HG03045 (cell line): ENCODE data around the gene MAGI2.
"Not testable (repeated sequence)": the region's sequence is repeated elsewhere in the genome, so short reads cannot be mapped to it uniquely, and the experiment has no call there.

ENCODE experiments used
- ATAC-seq: cut with Tn5 transposase; IDR thresholded peaks from one replicate; pipeline ENCODE4 v1.9.1; 2021; ENCODE audit warnings: mild to moderate bottlenecking, moderate library complexity; ENCODE audit not compliant: unreplicated experiment

The MAGI2 gene

DNA sequence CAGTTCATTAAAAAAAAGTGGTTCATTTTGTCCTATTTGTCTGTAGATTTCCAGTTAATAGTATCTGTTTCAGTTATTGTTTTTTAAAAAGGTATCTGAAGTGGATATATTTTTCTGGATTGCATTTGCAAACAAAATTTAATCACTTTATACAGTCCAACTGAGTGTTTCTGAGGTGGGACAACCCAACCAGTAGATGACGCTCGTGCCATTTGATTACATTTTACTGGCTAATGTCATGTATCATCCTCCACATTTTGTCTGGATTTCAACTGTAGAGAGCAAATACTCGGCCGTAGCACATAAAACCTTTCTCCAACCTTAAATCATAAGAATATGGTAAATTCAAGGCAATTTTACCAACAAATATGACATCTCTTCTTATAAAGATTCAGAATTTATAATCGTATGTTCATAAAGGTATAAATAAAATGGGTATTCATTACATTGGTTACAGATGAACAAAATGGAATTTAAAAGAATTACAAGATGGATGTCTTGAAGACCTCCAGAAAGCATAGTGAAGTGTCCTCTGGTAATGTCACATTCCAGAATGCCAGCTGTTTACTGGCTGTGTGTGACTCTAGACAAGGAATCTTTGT, 865.9 kb downstream of the MAGI2 start:
- ATAC-seq, result no peak

- no peak for ATAC-seq
Measured at GRCh38 chr7:78585980-78586379, 867.5 kb downstream of the MAGI2 start.

DNA sequence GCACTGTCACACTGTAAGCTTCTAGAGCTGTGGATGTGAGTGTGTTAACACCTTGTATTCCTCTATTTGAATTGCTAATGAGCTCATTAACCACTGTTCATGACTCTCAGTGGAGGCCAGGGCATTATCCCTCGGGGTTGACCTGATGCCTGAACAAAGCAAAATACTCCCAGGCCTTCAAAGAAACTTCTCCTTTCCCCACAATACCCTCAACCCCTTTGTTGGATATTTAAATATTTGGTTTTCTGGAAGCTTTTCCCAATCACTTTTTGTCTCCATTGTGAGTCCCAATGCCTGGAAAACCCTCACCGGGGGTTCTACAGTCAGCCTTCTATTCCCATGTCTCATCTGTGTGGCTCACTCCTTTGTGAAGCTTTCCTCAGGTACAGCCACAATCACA, 874.8 kb downstream of the MAGI2 start:
- ATAC-seq, result no peak

GRCh38 chr7:78577174-78577952, 876.1 kb downstream of the MAGI2 start:
- not testable (repeated sequence) for ATAC-seq

- no peak for ATAC-seq
Measured at GRCh38 chr7:78576236-78576635, 877.2 kb downstream of the MAGI2 start.

DNA sequence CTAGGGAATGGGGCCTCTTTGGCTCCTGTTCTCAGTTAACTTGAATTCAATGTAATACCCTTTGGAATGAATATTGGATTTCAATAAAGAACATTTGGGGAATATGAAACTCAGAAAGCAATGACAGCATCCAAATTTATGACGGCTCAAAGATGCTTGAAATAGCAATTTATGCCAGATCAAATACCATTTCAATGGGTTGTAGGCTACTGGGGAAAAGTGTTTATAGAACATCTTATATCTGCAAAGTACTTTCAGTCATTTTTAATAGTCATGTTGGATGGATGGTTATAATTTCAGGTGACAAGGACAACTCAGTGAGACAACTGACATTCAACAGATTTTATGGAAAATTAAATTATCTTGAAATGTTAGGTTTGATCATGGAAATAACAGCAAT, 882.2 kb downstream of the MAGI2 start:
- no peak for ATAC-seq

- no peak for ATAC-seq
Measured at GRCh38 chr7:78568690-78569089, 884.8 kb downstream of the MAGI2 start.

- no peak for ATAC-seq
Measured at GRCh38 chr7:78567836-78568235, 885.6 kb downstream of the MAGI2 start.

DNA sequence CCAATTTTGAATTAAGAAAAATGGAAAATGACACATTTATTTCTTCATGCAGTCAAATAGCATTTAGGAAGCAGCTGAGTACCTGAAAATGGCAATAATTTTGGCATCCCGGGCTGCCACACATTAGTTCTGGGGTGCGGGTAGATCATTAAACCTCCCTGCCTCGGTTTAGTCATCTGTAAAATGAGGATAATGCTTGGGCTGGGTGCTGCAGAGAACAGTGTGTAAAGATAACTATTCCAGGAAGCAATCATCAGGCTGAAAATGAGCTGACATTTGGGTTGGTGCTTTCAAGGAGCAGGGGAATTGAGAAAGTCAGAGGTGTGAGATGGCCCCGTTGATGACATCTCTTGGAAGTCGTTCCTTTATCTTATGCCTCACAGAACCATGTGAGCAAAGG, 887.7 kb downstream of the MAGI2 start:
- ATAC-seq, result no peak

DNA sequence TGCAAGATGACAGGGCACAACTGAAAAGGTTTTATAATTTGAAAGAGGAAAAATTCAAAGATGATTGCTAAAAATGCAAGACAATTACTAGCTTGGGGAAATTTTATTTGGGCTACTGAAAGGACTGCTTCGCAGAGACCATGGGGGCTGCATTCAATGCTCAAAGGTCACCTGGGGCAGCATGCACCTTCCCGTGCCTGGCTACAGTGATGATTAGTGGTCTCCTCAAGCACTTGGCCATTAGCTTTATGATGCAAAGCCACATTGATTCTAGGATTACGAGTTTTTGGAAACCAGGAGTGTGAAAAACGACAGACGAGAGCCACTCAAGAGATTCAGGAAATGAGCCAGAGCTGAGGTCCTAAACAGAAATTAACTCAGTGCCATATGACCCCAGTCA, 890.3 kb downstream of the MAGI2 start:
- ATAC-seq, result no peak

DNA sequence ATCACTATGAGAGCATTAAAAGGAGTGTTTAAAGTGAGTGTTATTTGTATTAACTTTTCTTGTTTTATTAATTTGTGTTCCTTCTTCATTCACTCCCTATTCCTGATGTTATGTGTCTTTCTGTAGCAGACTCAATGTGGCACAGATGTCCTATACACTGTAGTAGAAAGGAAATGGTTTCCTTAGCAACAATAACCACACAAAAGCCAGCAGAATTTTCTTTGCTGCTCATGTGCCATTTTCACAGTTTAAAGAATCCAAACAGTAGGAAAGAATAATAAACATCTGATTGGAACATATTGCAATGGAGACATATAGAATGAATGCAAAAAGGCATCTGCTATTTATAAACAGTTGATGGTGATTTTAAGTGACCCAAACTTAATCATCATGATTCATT, 891.3 kb downstream of the MAGI2 start:
- ATAC-seq, result no peak

GRCh38 chr7:78558566-78558965, 894.9 kb downstream of the MAGI2 start:
- ATAC-seq, result no peak

GRCh38 chr7:78543976-78544375, 909.5 kb downstream of the MAGI2 start:
- ATAC-seq, result no peak

- no peak for ATAC-seq
Measured at GRCh38 chr7:78542981-78543380, 910.5 kb downstream of the MAGI2 start.

DNA sequence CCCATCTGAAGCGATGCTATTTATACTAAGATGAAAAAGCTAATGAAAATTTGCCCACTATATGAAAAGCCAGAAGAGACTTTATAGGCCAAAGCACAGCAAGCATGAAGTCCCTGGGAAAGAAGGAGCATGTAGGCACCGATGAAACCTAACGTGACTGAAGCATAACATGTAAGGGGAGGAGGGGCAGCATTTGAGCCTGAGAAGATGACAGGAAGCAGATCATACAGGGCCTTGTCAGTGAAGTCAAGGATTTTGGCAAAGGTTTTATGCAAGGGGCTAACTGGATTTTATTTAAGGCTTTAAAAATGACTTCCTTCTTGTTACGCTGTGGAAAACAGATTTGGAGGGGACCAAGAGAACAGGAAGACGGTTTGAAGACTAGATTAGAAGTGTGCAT, 910.9 kb downstream of the MAGI2 start:
- ATAC-seq, result no peak

DNA sequence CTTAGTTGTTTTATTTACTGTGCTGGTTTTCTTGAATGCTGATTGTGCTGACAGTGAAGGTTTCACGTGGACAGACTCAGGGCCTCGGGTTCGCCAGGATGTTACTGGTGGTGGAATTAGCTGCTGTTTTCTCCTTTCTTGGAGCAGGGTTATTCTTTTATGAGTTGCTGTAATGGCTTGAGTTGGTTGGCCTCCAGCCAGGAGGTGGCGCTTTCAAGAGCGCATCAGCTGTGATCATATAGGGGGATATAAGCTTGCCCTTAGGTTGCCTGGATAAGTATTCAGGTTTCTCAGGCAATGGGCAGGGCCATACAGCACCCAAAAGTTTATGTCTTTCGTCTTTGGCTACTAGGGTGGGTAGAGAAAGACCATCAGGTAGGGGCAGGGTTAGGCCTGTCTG, 913.6 kb downstream of the MAGI2 start:
- no peak for ATAC-seq

- no peak for ATAC-seq
Measured at GRCh38 chr7:78535655-78536054, 917.8 kb downstream of the MAGI2 start.

DNA sequence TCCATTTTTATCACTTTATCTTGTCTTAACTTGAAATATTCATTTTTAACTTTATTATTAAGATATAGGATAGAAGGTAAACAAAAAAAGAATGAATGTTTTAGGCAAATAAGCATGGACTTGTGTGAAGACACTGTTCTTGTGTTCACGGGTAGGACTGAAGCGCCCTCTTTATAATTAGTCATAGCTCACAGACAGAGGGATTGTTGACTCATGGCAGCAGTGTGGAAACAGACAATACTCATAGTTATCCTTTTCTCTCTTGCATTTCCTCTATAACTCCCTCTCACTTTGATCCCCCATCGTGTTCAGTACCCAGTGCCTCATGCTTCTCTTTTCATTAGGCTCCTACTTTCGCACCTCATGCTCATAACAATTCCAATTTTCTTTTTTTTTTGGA, 923.1 kb downstream of the MAGI2 start:
- no peak for ATAC-seq

DNA sequence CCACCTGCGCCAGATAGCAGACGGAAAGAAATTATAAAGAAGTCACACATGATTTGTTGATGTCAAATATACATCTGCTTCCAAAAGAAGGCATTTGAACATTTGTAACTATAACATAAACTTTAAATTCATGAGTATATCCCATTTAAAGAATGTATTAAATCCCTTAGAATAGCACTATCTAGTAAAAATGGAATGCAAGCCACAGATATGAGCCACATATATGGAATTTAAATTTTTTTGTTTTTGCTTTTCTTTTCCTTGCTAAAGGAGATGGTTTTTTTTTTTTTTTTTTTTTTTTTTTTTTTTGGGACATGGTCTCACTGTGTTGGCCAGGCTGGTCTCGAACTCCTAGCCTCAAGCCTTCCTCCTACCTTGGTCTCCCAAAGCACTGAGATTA, 924.1 kb downstream of the MAGI2 start:
- ATAC-seq, result no peak

- no peak for ATAC-seq
Measured at GRCh38 chr7:78528964-78529363, 924.5 kb downstream of the MAGI2 start.

DNA sequence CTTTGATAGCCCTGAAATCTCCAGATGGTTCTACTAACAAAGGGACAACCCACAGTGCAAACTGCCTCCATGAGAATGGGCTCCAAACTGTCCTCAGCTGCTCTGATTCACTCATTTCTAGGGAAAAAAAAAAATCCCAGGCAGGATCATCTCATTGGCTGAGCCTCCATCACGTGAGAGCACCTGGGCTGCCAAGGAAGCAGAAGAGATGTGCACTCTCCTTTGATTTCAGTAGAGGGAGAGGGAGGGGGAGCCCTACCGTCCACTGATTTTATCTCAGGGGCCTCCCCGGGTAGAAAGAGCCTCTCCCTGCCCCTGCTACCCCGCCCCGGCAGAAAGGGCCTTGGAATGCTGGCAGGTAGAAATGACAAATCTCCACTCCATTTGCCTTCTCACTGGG, 929.5 kb downstream of the MAGI2 start:
- no peak for ATAC-seq

DNA sequence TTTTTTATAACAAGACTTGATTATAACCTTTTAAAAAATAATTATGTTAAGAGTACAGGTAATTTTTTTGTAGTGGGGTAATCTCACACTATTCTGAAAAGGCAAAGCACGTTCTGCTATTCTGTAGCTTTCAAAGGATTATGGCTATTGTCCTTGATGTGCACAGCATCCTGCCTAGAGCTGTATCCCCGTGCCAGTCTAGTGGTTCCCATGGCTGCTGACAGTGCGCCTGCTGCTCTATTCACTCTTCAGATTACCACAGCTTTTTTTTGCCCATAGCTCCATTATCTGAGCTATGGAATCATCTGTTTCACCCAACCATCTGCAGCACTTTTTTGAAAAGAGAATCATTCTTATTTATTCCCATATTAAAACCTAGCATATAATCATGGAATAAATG, 931.5 kb downstream of the MAGI2 start:
- ATAC-seq, result no peak

GRCh38 chr7:78516450-78516849, 937.0 kb downstream of the MAGI2 start:
- no peak for ATAC-seq
